Naive thymus-derived CD8-positive, alpha-beta T cell (primary cell): ENCODE data around the gene DYNLL2. TPM values are rescaled to one million over a fixed set of nuclear protein-coding genes. Genes with fewer than 3 reads are reported as not detected.
"Not testable (repeated sequence)": the region's sequence is repeated elsewhere in the genome, so short reads cannot be mapped to it uniquely, and the experiment has no call there.

Experiments
- ATAC-seq, 2 donors: fragments of 150-1000 bp; cut with Tn5 transposase in 1 of 2; sonication (Bioruptor Pico), chemical (Tn5 transposase) in 1 of 2; 1 replicate in 1 of 2; 2 replicates in 1 of 2; pipeline ENCODE4 v1.10.0; 2021; ENCODE audit warnings: mild to moderate bottlenecking in 2 of 2, moderate library complexity in 2 of 2
- POLR2A ChIA-PET: fragments of 350-600 bp; sonication (Branson Sonifier 250); formaldehyde crosslinking; loops from one replicate; lab custom pipeline; 2021; ENCODE audit warnings: antibody characterized with exemption; lab: Charles Lee
- DNase-seq, 10 donors: peaks; one replicate each; pipeline versions ENCODE4 v3.0.0 to v3.0.0-alpha.2; 2020 to 2022
- H3K27ac Mint-ChIP-seq, 10 donors: one replicate each; pipeline ENCODE4 v1.8.0; 2020 to 2022; ENCODE audit warnings: mild to moderate bottlenecking in 10 of 10, mixed read lengths in 10 of 10, moderate library complexity in 4 of 10, inconsistent platforms in 1 of 10
- H3K27me3 Mint-ChIP-seq, 5 donors: one replicate each; pipeline ENCODE4 v1.8.0; 2021 to 2022; ENCODE audit warnings: mixed read lengths in 5 of 5
- H3K36me3 Mint-ChIP-seq, 3 donors: one replicate each; pipeline ENCODE4 v1.8.0; 2020 to 2022; ENCODE audit warnings: mixed read lengths in 3 of 3, mild to moderate bottlenecking in 2 of 3, inconsistent platforms in 1 of 3
- H3K4me1 Mint-ChIP-seq, 4 donors: one replicate each; pipeline ENCODE4 v1.8.0; 2021 to 2022; ENCODE audit warnings: mixed read lengths in 4 of 4
- H3K4me3 Mint-ChIP-seq, 10 donors: one replicate each; pipeline ENCODE4 v1.8.0; 2020 to 2022; ENCODE audit warnings: mild to moderate bottlenecking in 10 of 10, mixed read lengths in 10 of 10, moderate library complexity in 6 of 10, inconsistent platforms in 1 of 10
- H3K9me3 Mint-ChIP-seq, 9 donors: one replicate each; pipeline ENCODE4 v1.8.0; 2020 to 2022; ENCODE audit warnings: mixed read lengths in 9 of 9, mild to moderate bottlenecking in 3 of 9, inconsistent platforms in 1 of 9, moderate library complexity in 1 of 9
- polyA plus RNA-seq, 3 donors: library from polyadenylated mRNA; unstranded; fragments of 300-500 nt; fragmentation: Illumina TruSeq; gene quantifications; one replicate each; pipeline ENCODE4 v1.2.3, GENCODE V29; 2021
- total RNA-seq, 8 experiments: library from RNA in 2 of 8; stranded (reverse) in 2 of 8; gene quantifications; one replicate each; pipeline ENCODE4 v1.2.3 and lab custom pipeline; 2021 to 2026

Gene DYNLL2
- total and polyA plus RNA-seq, 5 experiments from 2014 or later, result 1.1 to 36.5 (median 1.3) TPM

GRCh38 chr17:58052407-58052806 is 30.8 kb upstream of the DYNLL2 start:
- no peak for ATAC-seq
- Mint-ChIP-seq H3K4me3 (no peak overlapping the region), H3K27ac (no peak overlapping the region), H3K27me3 (peaks cover 3 to 7% (median 6%) of the 10 kb centered on the region in 5 donors), H3K4me1 (peaks cover 4 to 9% (median 8%) of the 10 kb centered on the region in 4 donors), H3K9me3 (no peaks in the 10 kb centered on the region), H3K36me3 (no peaks in the 10 kb centered on the region)
- POLR2A ChIA-PET, result no interaction called here
- no peak for DNase-seq

DNA sequence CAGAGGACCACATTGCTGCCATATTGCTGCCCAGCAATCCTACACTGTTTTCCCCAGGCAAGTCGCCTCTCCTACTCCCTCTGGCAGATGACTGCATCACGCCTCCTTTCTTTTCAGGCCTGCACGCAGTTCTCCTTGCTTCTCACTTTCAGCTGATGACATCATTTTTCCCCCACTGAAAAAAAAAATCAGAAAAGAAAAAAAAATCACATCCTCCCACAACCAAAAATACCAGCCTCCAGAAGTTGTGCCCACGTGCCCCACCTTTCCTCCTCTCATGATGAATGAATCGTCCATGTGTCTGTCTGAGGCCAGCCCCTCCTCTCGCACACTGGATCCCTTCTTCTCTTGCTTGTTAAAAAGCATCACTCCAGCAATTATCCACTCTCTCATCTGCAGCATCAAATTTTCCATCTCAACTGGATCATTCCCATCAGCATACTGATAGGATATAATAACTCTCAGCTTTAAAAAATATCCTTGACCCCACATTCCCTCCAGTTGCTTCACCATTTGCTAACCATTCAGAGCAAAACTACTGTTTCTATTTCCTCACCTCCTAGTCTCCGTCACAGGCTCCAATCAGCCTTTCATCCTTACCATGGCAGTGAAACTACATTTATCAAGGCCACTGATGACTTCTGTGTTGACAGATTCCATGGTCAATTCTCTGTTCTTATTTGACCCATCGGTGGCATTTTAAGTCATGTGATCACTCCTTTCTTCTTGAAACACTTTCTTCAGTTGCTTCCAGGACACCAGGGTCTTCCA is 30.1 kb upstream of the DYNLL2 start:
- Mint-ChIP-seq H3K36me3 (no peaks in the 10 kb centered on the region), H3K4me1 (peaks cover 4 to 9% (median 8%) of the 10 kb centered on the region in 4 donors), H3K27me3 (peaks cover 0 to 5% (median 1%) of the 10 kb centered on the region in 5 donors), H3K27ac (peak overlapping the region in 1 of 10 donors; percentile 81), H3K4me3 (no peak overlapping the region), H3K9me3 (no peaks in the 10 kb centered on the region)
- ATAC-seq (peak in 1 of 2 donors; percentile 33), DNase-seq (no peak)
- POLR2A ChIA-PET, result no interaction called here

DNA sequence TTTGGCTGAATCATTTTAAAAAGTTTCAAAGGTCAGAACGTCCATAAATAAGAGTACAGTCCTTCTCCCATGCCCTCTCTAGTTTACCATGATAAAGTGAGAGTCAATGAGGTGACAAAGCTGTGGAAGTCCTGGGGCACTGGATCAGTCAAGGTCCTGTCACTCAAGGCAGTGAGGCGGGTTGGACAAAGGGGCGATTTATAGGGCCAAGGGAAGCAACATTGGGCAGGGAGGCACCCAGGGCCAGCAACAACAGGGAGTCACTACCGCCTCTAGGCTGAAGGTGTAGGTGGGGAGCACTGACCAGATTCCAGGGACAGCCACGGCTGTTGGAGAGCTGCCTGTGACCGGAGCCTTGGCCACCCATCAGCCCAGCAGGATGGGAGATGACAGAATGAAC is 28.6 kb upstream of the DYNLL2 start:
- POLR2A ChIA-PET, result no interaction called here
- Mint-ChIP-seq H3K9me3 (no peaks in the 10 kb centered on the region), H3K27ac (no peak overlapping the region), H3K4me1 (peaks cover 4 to 9% (median 8%) of the 10 kb centered on the region in 4 donors), H3K36me3 (no peaks in the 10 kb centered on the region), H3K27me3 (peaks cover 0 to 5% (median 1%) of the 10 kb centered on the region in 5 donors), H3K4me3 (no peak overlapping the region)
- ATAC-seq (no peak), DNase-seq (no peak)

GRCh38 chr17:58056476-58056875 is 26.7 kb upstream of the DYNLL2 start:
- peaks cover 0 to 5% (median 1%) of the 10 kb centered on the region in 5 donors for H3K27me3 Mint-ChIP-seq
- H3K36me3 Mint-ChIP-seq, result no peaks in the 10 kb centered on the region
- DNase-seq (no peak), ATAC-seq (no peak)
- POLR2A ChIA-PET, result no interaction called here
- H3K4me3 Mint-ChIP-seq, result no peak overlapping the region
- H3K9me3 Mint-ChIP-seq, result no peaks in the 10 kb centered on the region
- H3K27ac Mint-ChIP-seq, result no peak overlapping the region
- H3K4me1 Mint-ChIP-seq, result peaks cover 4 to 9% (median 7%) of the 10 kb centered on the region in 4 donors

GRCh38 chr17:58059141-58059540 is 24.1 kb upstream of the DYNLL2 start:
- ATAC-seq (no peak), DNase-seq (no peak)
- Mint-ChIP-seq H3K4me1 (peaks cover 0 to 2% (median 0%) of the 10 kb centered on the region in 4 donors), H3K27me3 (peaks cover 0 to 5% (median 3%) of the 10 kb centered on the region in 5 donors), H3K9me3 (no peaks in the 10 kb centered on the region), H3K36me3 (no peaks in the 10 kb centered on the region), H3K27ac (peak overlapping the region in 2 of 10 donors; percentile 40 to 72), H3K4me3 (no peak overlapping the region)
- POLR2A ChIA-PET, result interaction anchor here (0.5 kb wide), 2 partner anchors 63 to 182 kb away, joined by 3 read pairs; no protein-coding TSS in a partner anchor

DNA sequence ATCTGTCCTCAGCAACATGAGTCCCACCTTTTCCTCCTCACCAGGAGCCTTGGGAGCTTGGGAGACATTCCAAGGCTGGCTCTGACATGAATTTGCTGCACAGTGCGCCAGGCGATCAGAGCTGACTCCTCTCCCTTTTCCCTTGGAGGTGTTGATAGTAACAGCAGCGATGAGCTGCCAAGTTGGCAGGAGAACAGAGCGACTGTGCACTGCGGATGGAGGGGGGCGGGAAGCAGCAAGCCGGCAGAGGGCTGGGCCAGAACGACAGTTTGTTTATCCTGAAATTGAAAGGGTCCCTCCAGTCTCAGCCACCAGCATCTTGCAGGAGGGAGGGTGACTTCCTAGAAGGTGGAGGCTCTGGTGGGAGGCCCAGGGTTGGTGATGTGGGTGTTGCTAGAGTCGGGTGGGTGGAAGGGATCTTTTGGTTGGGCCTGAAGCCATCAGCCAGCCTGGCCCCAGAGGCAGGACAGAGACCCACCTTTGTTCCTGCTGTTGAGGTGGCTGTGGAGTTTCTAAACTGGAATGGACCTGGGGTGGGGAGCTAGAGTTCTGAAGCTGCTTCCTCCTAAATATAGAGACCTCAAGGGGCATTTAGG is 22.5 kb upstream of the DYNLL2 start:
- H3K4me1 Mint-ChIP-seq, result peaks cover 0 to 2% (median 0%) of the 10 kb centered on the region in 4 donors
- POLR2A ChIA-PET, result no interaction called here
- ATAC-seq, result peak in 1 of 2 donors; percentile 43
- no peak for DNase-seq
- peak overlapping the region in 3 of 10 donors; percentile 22 to 63 (median 50) for H3K27ac Mint-ChIP-seq
- H3K27me3 Mint-ChIP-seq, result peaks cover 0 to 5% (median 2%) of the 10 kb centered on the region in 5 donors
- H3K9me3 Mint-ChIP-seq, result no peaks in the 10 kb centered on the region
- no peaks in the 10 kb centered on the region for H3K36me3 Mint-ChIP-seq
- H3K4me3 Mint-ChIP-seq, result no peak overlapping the region

DNA sequence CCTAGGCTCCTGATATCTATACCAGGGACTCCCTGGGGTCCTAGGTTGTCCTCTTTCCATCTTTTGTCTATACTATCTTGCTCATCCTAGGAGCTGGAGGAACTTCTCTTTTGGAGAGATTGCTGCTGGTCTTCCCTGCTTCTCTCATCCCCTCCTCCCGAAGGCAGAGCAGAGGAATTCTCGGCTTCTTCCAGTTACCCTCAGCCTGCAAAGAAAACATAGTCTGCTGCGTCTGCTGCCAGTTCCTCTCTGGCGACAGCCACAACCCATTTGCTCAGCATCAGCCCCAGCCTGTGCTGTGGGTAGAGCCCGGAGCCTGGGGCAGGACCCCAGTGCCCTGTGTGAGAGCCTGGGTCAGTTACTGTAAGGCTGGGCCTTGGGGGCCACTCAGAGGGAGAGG is 21.5 kb upstream of the DYNLL2 start:
- ATAC-seq, result no peak
- Mint-ChIP-seq H3K27ac (no peak overlapping the region), H3K27me3 (peaks cover 0 to 5% (median 2%) of the 10 kb centered on the region in 5 donors), H3K4me3 (no peak overlapping the region), H3K36me3 (no peaks in the 10 kb centered on the region), H3K4me1 (peaks cover 0 to 2% (median 0%) of the 10 kb centered on the region in 4 donors), H3K9me3 (no peaks in the 10 kb centered on the region)
- no peak for DNase-seq
- POLR2A ChIA-PET, result no interaction called here

- DNase-seq, result no peak
- Mint-ChIP-seq H3K27me3 (peaks cover 2 to 13% (median 7%) of the 10 kb centered on the region in 5 donors), H3K27ac (no peak overlapping the region), H3K4me1 (peaks cover 0 to 2% (median 0%) of the 10 kb centered on the region in 4 donors), H3K4me3 (no peak overlapping the region), H3K36me3 (no peaks in the 10 kb centered on the region), H3K9me3 (no peaks in the 10 kb centered on the region)
- POLR2A ChIA-PET, result no interaction called here
- no peak for ATAC-seq
These were observed 18.0 kb upstream of the DYNLL2 start for GRCh38 chr17:58065238-58065637.

- H3K36me3 Mint-ChIP-seq, result no peaks in the 10 kb centered on the region
- H3K27me3 Mint-ChIP-seq, result peaks cover 3 to 23% (median 14%) of the 10 kb centered on the region in 5 donors
- H3K27ac Mint-ChIP-seq, result no peak overlapping the region
- POLR2A ChIA-PET, result no interaction called here
- H3K4me3 Mint-ChIP-seq, result no peak overlapping the region
- no peaks in the 10 kb centered on the region for H3K9me3 Mint-ChIP-seq
- ATAC-seq, result no peak
- DNase-seq, result no peak
- H3K4me1 Mint-ChIP-seq, result peaks cover 0 to 3% (median 0%) of the 10 kb centered on the region in 4 donors
These were observed 16.8 kb upstream of the DYNLL2 start for GRCh38 chr17:58066401-58066800.

- Mint-ChIP-seq H3K4me3 (no peak overlapping the region), H3K4me1 (peaks cover 0 to 1% (median 0%) of the 10 kb centered on the region in 4 donors), H3K27ac (no peak overlapping the region), H3K9me3 (no peaks in the 10 kb centered on the region), H3K36me3 (no peaks in the 10 kb centered on the region), H3K27me3 (peaks cover 9 to 26% (median 20%) of the 10 kb centered on the region in 5 donors)
- ATAC-seq (no peak), DNase-seq (no peak)
- POLR2A ChIA-PET, result no interaction called here
These were observed 10.4 kb upstream of the DYNLL2 start for GRCh38 chr17:58072862-58073261.

- POLR2A ChIA-PET, ATAC-seq, H3K36me3 Mint-ChIP-seq, H3K9me3 Mint-ChIP-seq, H3K4me1 Mint-ChIP-seq, H3K4me3 Mint-ChIP-seq, DNase-seq, H3K27ac Mint-ChIP-seq: not testable (repeated sequence)
- peaks cover 9 to 26% (median 20%) of the 10 kb centered on the region in 5 donors for H3K27me3 Mint-ChIP-seq
These were observed 10.0 kb upstream of the DYNLL2 start for GRCh38 chr17:58073266-58073665.

- peaks cover 8 to 24% (median 17%) of the 10 kb centered on the region in 5 donors for H3K27me3 Mint-ChIP-seq
- H3K4me1 Mint-ChIP-seq, H3K4me3 Mint-ChIP-seq, ATAC-seq, DNase-seq, H3K9me3 Mint-ChIP-seq, H3K36me3 Mint-ChIP-seq, POLR2A ChIA-PET, H3K27ac Mint-ChIP-seq: not testable (repeated sequence)
These were observed 8.8 kb upstream of the DYNLL2 start for GRCh38 chr17:58074406-58074805.
